A673 (cell line): ENCODE results near the gene SLIT1. TPM values are rescaled to one million over a fixed set of nuclear protein-coding genes. Genes with fewer than 3 reads are reported as not detected.
A peak's percentile ranks its signal among the peaks of the same experiment; 100 is the strongest.

Source experiments
- BruUV-seq: library from RNA; stranded (reverse); fragments of 400-500 nt; replicated peaks from 2 replicates; lab custom pipeline; 2021; lab: Mats Ljungman, UMichigan
- CTCF ChIA-PET: fragments of 300-600 bp; sonication (Branson Sonifier 250); formaldehyde crosslinking; loops from one replicate; lab custom pipeline; 2022; ENCODE audit warnings: antibody characterized with exemption; lab: Charles Lee
- POLR2A ChIA-PET: fragments of 300-600 bp; sonication (Branson Sonifier 250); formaldehyde crosslinking; loops from one replicate; lab custom pipeline; 2022; ENCODE audit warnings: antibody characterized with exemption; ENCODE audit not compliant: low non-redundant PET; lab: Charles Lee
- DNase-seq: peaks from one replicate; pipeline ENCODE4 v3.0.0-alpha.2; 2015; ENCODE audit warnings: low spot score
- H3K27ac ChIP-seq: fragments of 200-600 bp; sonication (generic); 2 replicates; pipeline ENCODE4 v1.5.1; 2016; ENCODE audit warnings: mixed run types, low read depth, mild to moderate bottlenecking, mixed read lengths, antibody characterized with exemption, low read length; ENCODE audit not compliant: poor library complexity, severe bottlenecking
- H3K27me3 ChIP-seq: fragments of 200-600 bp; sonication (generic); replicated peaks from 2 replicates; pipeline ENCODE4 v1.6.1; 2017; ENCODE audit warnings: mixed run types, low read depth, mild to moderate bottlenecking, mixed read lengths, antibody characterized with exemption, low read length; ENCODE audit not compliant: insufficient read depth, poor library complexity
- H3K36me3 ChIP-seq: fragments of 200-600 bp; sonication (generic); 2 replicates; pipeline ENCODE4 v1.6.1; 2016; ENCODE audit warnings: mixed run types, mild to moderate bottlenecking, mixed read lengths, antibody characterized with exemption, low read length; ENCODE audit not compliant: insufficient read depth, poor library complexity, severe bottlenecking
- H3K4me1 ChIP-seq: fragments of 200-600 bp; sonication (generic); 2 replicates; pipeline ENCODE4 v1.6.1; 2017; ENCODE audit warnings: mixed run types, mild to moderate bottlenecking, mixed read lengths, antibody characterized with exemption, low read length; ENCODE audit not compliant: insufficient read depth, poor library complexity, severe bottlenecking
- H3K4me3 ChIP-seq: fragments of 200-600 bp; sonication (generic); 2 replicates; pipeline ENCODE4 v1.5.1; 2016; ENCODE audit warnings: low read depth, mixed run types, mild to moderate bottlenecking, mixed read lengths, low read length; ENCODE audit not compliant: poor library complexity, severe bottlenecking
- H3K9me3 ChIP-seq: fragments of 200-600 bp; sonication (generic); 2 replicates; pipeline ENCODE4 v1.6.1; 2016; ENCODE audit warnings: mixed run types, low read depth, mild to moderate bottlenecking, mixed read lengths, antibody characterized with exemption, low read length; ENCODE audit not compliant: poor library complexity, severe bottlenecking
- EZH2 ChIP-seq: fragments of 200-600 bp; sonication (generic); IDR thresholded peaks from 2 replicates; pipeline ENCODE4 v1.6.1; 2017; ENCODE audit warnings: borderline replicate concordance, low read depth, mild to moderate bottlenecking, mixed read lengths, antibody characterized with exemption, low read length; ENCODE audit not compliant: poor library complexity, severe bottlenecking
- intact Hi-C: fragments of 100-400 bp; cut with micrococcal nuclease; formaldehyde crosslinking; loops from one replicate; pipeline ENCODE4 v1.10.0; 2022; ENCODE audit not compliant: unreplicated experiment
- total RNA-seq: library from RNA; stranded (reverse); gene quantifications from 2 replicates; pipeline ENCODE4 v1.2.3, GENCODE V29; 2021
- TF ChIP-seq, protein P1 (sequence below): fragments of 300-800, 200-600 bp; sonication (generic); conservative IDR thresholded peaks from 2 replicates; pipeline ENCODE4 v1.5.1; 2017; ENCODE audit warnings: low read depth, mild to moderate bottlenecking, antibody characterized with exemption, low read length, moderate library complexity, mixed read lengths

The SLIT1 gene
- total RNA-seq, 1 experiment from 2014 or later: 0.43 TPM

- Histone ChIP-seq H3K4me3 (no peak overlapping the region), H3K36me3 (no peaks in the 10 kb centered on the region), H3K27me3 (peaks cover 16% of the 10 kb centered on the region), H3K9me3 (no peaks in the 10 kb centered on the region), H3K4me1 (no peaks in the 10 kb centered on the region), H3K27ac (no peak overlapping the region)
- ChIA-PET CTCF (interaction anchor here (3.4 kb wide), 1 partner anchor 137 kb away, joined by 87 read pairs; no protein-coding TSS in a partner anchor), POLR2A (no interaction called here)
- TF ChIP-seq, protein P1, sequence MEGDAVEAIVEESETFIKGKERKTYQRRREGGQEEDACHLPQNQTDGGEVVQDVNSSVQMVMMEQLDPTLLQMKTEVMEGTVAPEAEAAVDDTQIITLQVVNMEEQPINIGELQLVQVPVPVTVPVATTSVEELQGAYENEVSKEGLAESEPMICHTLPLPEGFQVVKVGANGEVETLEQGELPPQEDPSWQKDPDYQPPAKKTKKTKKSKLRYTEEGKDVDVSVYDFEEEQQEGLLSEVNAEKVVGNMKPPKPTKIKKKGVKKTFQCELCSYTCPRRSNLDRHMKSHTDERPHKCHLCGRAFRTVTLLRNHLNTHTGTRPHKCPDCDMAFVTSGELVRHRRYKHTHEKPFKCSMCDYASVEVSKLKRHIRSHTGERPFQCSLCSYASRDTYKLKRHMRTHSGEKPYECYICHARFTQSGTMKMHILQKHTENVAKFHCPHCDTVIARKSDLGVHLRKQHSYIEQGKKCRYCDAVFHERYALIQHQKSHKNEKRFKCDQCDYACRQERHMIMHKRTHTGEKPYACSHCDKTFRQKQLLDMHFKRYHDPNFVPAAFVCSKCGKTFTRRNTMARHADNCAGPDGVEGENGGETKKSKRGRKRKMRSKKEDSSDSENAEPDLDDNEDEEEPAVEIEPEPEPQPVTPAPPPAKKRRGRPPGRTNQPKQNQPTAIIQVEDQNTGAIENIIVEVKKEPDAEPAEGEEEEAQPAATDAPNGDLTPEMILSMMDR: no peak
- DNase-seq: no peak
- intact Hi-C loops: no loop called here
- BruUV-seq: no TSS peak
Measured at GRCh38 chr10:97071496-97071895, 114.3 kb downstream of the SLIT1 start.

- H3K4me3 ChIP-seq: no peak overlapping the region
- H3K27me3 ChIP-seq: peaks cover 10% of the 10 kb centered on the region
- POLR2A ChIA-PET: no interaction called here
- no TSS peak for BruUV-seq
- CTCF ChIA-PET: interaction anchor here (3.4 kb wide), 1 partner anchor 139 kb away, joined by 87 read pairs; no protein-coding TSS in a partner anchor
- no peak overlapping the region for H3K27ac ChIP-seq
- no peaks in the 10 kb centered on the region for H3K36me3 ChIP-seq
- TF ChIP-seq EZH2: no peak
- TF ChIP-seq, protein P1: no peak
- H3K9me3 ChIP-seq: no peaks in the 10 kb centered on the region
- H3K4me1 ChIP-seq: no peaks in the 10 kb centered on the region
- peak; percentile 22 for DNase-seq
- intact Hi-C loops: no loop called here
Measured at GRCh38 chr10:97069576-97070362, 116.0 kb downstream of the SLIT1 start.

GRCh38 chr10:97069026-97069425 lies 116.7 kb downstream of the SLIT1 start:
- Histone ChIP-seq H3K27ac (no peak overlapping the region), H3K36me3 (no peaks in the 10 kb centered on the region), H3K4me1 (no peaks in the 10 kb centered on the region), H3K4me3 (no peak overlapping the region), H3K27me3 (peaks cover 9% of the 10 kb centered on the region), H3K9me3 (no peaks in the 10 kb centered on the region)
- ChIA-PET POLR2A (no interaction called here), CTCF (no interaction called here)
- TF ChIP-seq, protein P1: no peak
- no peak for TF ChIP-seq EZH2
- no TSS peak for BruUV-seq
- DNase-seq: no peak
- intact Hi-C loops: no loop called here
